ENCODE data around the gene SASH1.

DNA sequence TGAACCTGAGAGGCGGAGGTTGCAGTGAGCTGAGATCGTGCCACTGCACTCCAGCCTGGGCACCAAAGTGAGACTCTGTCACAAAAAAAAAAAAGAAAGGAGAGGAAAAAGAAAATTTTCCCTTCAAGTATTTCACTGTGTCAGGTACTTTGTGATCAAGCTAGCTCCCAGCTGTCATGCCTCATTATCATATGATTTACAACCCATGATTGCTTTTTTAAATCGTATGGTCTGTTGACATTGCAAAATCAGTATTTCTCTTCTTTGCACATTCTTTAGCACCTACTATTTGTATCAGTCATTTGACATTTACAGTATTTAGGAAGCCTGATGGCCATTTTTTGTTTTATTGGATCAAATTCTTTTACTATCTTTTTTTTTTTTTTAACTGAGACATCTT lies 22.4 kb downstream of the SASH1 start:
- TF ChIP-seq POLR2AphosphoS5 (IDR thresholded peaks at IDR 0.05; ENCODE audit: insufficient read depth in 1 of 2, low read depth in 1 of 2) (no peak), POLR2A (IDR thresholded peaks at IDR 0.05) (no peak)
